H1 (cell line): ENCODE results near the gene ABCG8.

Experiments used
- CBX5 ChIP-seq: fragments of 300-800, 300-1000 bp; sonication (generic); IDR thresholded peaks from 2 replicates; pipeline ENCODE4 v1.7.1; 2016; ENCODE audit warnings: antibody characterized with exemption, low read length, low read depth
- MAX ChIP-seq: IDR thresholded peaks from 2 replicates; pipeline ENCODE4 v1.6.1; 2012; ENCODE audit warnings: inconsistent platforms
- RXRA ChIP-seq: IDR thresholded peaks from 2 replicates; pipeline ENCODE4 v1.6.1; 2011; ENCODE audit warnings: low read depth, mild to moderate bottlenecking, low read length, moderate library complexity; ENCODE audit not compliant: insufficient read depth

GRCh38 chr2:43812006-43812405 lies 26.8 kb upstream of the ABCG8 start:
- TF ChIP-seq RXRA (no peak), CBX5 (no peak), MAX (no peak)
